ENCODE measurements around the gene SMG7.

SMG7 gene

DNA sequence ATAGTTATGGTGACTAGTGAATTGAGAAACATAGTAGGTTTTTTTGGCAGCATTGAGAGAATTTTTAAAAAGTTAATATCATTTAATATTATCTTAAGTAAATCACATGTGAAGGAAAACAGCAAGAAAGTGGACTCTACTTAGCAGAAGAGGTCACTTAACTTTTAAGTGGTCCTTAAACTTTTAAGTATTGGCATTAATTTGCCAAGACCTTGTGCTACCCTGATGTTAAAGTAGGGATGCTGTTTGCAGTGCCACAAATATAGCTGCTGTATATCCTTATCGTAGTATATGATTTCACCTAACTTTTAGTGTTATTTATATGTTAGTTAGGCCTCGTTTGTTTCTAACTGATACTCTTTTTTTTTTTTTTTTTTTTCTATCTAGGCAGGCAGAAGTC lies 40.2 kb downstream of the SMG7 start:
- DNase-seq (ENCODE audit: low read depth in 2 of 2), result no peak

DNA sequence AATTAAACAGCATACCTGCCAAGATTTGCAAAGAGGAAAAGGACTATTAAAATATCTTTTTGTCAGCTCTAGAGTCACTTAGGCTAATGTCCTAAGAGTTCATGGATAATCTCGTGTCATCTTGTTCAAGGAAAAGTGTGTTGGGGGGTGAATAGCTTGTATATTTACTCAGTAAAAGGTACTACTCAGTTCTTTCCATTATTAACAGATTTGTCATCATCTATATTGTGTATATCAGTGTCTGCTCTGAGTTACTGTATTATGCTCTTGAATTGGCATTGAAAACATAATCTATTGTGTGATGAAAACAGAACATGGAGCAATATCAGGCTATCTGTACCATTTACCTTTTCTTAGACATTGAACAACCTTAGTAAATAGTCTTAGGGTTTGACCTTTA lies 41.9 kb downstream of the SMG7 start:
- no peak for DNase-seq (ENCODE audit: low read depth in 2 of 2)

DNA sequence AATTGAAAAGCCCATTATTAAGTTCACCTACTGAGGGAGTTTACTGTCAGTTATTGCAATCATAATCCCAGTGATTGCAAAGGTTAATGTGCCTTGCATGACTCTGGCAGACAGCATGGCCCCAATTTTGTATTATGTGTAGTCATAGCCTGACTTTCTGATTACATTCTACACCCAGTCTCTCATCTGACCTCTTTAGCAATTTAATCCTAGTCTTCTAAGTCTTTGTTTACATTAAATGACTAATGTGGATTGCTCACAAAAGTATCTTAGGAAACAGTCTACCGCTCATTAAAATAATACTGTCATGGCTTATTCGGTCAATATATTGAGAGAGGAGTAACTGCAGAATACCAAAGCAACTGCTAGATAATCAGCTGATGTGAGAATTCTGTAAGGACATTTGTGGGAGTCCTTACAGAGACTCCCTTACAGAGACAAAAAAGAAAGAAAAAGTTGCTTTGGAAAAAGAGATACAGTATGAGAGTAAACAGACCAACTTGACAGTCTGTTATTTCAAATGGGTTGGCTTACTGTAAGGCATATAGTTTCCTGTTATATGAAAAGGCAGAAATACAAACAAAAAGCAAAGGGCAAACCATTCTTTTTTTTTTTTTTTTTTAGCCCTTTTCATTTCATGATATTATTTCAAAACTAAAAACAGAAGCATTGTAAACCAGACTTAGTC lies 42.8 kb downstream of the SMG7 start:
- DNase-seq (ENCODE audit: low read depth in 2 of 2), result no peak

- no peak for DNase-seq (ENCODE audit: low read depth in 2 of 2)
Observed at GRCh38 chr1:183516725-183517124, 44.4 kb downstream of the SMG7 start.

- DNase-seq (ENCODE audit: low read depth in 2 of 2), result no peak
Observed at GRCh38 chr1:183517401-183517800, 45.1 kb downstream of the SMG7 start.

GRCh38 chr1:183520379-183520778 lies 48.1 kb downstream of the SMG7 start:
- DNase-seq (ENCODE audit: low read depth in 2 of 2), result no peak

DNA sequence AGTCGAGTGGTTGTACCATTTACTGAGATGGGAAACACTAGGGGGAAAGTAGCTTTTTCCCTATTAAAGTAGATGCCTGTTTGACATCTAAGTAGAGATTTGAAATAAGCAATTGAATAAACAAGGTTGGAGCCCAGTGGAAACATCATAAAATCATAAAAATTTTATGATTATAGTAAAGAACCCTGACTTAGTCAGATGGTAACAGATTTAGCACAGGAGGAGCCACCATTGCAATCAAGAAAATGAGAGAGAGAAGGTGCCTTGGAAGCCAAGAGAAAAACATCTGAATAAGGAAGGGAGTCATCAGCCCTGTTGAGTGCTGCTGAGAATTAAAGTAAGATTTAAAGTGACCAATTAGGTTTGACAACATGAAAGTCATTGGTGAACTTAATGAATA lies 49.8 kb downstream of the SMG7 start:
- DNase-seq (ENCODE audit: low read depth in 2 of 2), result no peak

GRCh38 chr1:183528577-183528976 lies 56.3 kb downstream of the SMG7 start:
- DNase-seq (ENCODE audit: low read depth in 2 of 2), result no peak

DNA sequence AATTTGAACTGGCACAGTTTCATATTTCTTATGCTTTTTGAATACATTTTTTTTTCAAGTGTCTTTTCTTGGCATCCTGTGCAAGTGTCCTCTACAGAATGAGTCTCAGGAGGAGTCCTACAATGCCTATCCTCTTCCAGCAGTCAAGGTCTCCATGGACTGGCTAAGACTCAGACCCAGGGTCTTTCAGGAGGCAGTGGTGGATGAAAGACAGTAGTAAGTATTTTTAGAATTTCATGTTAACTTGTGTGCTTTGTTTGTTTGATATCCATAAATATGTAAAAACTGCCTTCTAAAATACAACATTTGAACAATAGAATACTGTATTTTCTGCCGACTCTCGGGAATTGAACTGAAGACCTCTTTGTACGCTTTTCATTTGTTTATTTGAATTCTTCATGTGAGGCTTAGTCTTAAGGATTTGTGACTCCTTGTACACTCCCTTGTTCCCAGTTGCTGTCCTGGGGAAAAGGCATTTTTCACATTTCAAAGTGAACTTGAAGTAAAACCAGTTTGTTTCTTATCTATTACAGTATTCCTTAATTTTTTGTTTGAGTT lies 61.4 kb downstream of the SMG7 start:
- no peak for DNase-seq (ENCODE audit: low read depth in 2 of 2)

DNA sequence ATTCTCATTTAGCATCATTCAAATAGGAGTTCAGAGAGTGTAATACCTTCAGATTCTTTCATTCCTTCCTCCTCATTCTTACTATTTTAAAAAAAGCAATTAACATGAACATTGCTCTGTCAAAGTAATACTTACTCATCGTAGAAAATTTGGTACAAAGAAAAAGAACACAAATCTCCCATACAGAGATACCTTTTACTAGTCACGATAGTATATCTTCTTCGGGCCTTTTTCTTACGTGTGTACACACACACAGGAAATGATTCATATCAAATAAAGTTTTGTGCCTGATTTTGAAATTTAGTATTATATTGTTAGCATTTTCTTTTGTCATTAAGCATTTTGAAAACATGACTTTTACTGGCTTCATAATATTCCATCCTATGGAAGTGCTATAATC lies 65.1 kb downstream of the SMG7 start:
- DNase-seq (ENCODE audit: low read depth in 2 of 2), result no peak

DNA sequence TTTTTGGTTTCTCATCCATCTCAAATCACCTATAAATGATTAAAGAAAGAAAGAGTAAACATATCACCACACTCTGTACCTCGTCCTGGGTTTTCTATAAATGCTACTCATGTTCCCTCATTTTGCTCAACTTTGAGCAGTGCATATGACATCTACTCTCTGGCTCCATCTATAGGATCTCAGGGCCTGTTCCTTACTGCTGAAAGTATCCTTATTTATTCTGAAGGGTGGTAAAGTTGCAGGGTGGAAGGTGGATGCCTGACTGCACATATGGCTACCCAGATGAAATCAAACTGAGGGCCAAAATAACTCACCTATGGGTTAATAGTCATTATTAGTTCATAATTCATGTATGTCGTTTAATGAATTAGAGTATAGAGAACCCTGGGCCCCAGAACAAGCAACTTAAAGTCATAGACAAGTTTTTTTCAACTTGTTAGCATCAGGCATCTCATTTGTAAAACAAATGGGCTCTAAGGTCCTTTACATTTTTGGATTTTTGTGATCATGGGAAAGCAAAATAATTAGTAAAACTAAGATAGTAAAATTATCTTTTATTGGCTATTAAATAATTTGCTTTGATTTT lies 71.4 kb downstream of the SMG7 start:
- DNase-seq (ENCODE audit: low read depth in 2 of 2), result no peak

DNA sequence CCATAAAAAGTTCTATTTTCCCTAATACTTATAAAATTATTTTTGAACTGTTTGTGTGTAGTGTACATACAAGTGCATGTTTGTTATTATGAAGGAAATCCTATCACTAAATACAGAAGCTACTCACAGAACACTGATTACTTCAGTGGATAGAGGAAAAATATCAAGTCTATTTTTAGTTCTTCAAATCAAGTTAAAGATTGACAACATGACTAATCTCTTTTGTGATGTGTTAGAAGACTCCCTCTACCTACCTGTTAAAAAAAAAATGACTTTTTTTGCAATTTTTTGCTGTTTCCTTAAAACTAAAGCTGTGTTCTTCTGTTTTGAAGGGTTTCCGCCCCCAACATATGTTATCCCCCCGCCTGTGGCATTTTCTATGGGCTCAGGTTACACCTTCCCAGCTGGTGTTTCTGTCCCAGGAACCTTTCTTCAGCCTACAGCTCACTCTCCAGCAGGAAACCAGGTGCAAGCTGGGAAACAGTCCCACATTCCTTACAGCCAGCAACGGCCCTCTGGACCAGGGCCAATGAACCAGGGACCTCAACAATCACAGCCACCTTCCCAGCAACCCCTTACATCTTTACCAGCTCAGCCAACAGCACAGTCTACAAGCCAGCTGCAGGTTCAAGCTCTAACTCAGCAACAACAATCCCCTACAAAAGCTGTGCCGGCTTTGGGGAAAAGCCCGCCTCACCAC lies 72.4 kb downstream of the SMG7 start:
- DNase-seq (ENCODE audit: low read depth in 2 of 2), result no peak

DNA sequence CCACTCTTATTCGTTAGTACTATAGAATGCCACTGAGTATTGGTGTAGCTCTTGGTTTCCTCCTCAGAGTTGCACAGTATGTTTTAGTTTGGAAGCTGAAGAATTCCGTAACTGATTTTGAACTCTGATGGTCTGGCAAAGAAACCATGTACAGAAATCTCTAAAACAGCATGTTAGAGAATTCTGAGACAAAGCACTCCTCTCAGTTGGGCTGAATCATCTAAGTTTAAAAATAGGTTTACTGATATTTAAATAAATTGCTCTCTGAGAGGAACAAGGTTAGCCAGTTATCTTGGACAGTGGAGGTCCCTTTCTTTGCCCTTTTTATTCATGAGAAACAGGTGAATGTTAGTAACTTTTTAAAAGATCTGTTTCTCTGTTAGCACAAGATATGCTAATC lies 74.1 kb downstream of the SMG7 start:
- no peak for DNase-seq (ENCODE audit: low read depth in 2 of 2)

DNA sequence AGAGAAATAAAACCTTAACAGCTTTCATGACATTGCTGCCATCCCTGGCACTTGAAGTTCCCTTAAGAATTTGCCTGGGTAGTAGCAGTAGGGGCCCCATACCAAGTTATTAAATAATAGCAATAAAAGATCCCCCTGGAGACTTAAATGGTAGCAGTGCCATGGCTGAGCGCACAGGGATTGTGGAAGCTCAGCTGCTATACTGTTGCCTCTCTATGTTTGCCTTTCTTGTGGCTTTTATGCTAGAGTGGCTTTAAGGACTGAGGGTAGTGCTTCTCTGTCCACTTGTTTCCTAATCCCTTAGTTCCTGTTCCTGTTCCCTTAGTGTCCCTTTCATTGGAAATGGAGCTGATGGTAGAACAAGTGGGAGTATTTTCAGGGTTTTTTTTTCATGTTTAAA lies 75.8 kb downstream of the SMG7 start:
- DNase-seq (ENCODE audit: low read depth in 2 of 2), result no peak

GRCh38 chr1:183550915-183551314 lies 78.6 kb downstream of the SMG7 start:
- DNase-seq (ENCODE audit: low read depth in 2 of 2), result no peak

DNA sequence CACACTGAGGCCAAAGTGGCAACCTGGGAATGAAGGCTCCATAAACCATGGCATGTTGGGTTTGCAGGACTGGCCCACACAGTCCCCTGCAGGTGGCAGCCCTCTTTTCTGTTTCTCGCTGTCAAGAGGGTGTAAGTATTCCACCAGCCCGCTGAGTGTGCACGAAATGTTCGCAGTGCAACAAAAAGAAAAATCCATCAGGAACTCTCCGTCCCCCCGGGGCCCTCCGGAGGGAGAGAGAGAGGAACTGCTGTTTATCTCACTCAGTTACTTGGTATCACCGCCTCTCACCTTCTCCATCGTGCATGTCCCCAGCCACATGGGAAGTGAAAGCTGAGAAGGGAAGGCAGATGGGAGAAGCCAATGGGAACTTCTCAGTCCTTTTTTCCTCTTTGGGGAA lies 79.6 kb downstream of the SMG7 start:
- DNase-seq (ENCODE audit: low read depth in 2 of 2), result no peak

DNA sequence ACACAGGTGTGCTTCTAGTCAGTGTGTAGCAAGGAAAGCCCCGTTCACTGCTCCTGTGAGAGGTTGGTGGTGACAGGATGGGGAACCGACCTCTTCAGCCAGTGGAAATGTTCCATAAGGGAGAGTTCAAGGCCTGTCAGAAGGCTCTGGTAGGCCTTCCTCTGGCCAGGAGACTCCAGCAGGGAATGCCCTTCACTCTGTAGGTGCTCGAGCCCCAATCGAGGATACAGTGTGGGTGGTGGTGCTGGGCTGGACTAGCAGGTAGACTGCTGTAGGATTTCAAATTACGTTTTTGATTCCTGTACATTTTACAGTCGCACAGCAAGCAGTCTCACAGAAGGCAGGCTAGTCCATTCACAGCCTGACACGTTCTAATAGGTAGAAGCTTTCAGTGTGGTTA lies 80.1 kb downstream of the SMG7 start:
- no peak for DNase-seq (ENCODE audit: low read depth in 2 of 2)

DNA sequence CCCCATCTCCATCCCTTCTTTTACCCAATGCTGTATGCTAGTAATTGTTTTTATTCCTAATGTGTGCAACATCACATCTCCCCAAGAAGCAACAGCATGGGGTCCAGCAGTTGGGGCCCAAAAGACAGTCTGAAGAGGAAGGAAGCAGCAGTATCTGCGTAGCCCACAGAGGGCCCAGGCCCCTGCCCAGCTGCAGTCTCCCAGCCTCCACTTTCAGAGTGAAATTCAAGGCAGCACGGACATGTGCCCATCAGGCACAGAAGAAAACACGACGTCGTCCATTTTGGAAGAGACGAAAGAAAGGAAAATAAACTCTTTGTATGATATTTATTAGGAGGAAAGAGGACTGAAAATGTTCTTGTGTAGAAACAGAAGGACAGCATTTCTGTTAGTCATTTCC lies 80.6 kb downstream of the SMG7 start:
- no peak for DNase-seq (ENCODE audit: low read depth in 2 of 2)

- DNase-seq (ENCODE audit: low read depth in 2 of 2), result no peak
Observed at GRCh38 chr1:183553331-183553730, 81.0 kb downstream of the SMG7 start.

DNA sequence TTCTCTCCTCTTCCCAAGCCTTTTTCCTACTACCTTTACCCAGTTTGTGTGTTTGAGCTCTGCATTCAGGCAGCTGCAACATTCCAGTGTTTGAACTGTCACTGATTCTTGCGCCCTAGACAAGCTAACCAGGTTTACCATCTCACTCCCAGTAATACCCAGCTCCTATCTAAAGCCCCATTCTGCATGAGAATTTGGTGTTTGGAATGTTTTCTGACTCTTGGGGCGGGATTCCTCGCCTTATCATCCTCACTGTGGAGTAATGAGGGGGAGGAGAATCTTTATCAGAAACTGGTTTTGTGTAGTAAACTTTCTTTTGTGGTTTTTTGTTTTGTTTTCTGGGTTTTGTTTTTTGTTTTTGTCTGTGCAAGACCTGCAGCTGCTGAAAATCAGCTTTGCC lies 81.5 kb downstream of the SMG7 start:
- DNase-seq (ENCODE audit: low read depth in 2 of 2), result no peak

GRCh38 chr1:183554577-183554976 lies 82.3 kb downstream of the SMG7 start:
- no peak for DNase-seq (ENCODE audit: low read depth in 2 of 2)

DNA sequence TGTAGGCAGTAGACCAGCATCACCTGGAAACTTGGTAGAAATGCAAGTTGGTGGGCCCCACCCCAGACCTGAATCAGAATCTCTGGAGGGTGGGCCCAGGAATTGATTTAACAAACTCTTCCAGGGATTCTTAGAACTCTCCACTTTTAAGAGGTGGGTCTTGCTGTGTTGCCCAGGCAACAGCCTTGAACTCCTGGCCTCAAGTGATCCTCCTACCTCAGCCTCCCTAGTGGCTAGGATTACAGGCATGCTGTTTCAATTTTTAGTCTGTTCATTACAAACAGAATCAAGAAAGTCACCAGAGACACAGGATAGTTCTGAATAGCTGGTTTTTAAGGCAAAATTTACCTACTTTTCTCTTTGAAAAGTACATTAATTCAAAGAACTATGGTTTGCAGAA lies 86.8 kb downstream of the SMG7 start:
- DNase-seq (ENCODE audit: low read depth in 2 of 2), result no peak

- no peak for DNase-seq (ENCODE audit: low read depth in 2 of 2)
Observed at GRCh38 chr1:183562701-183563100, 90.4 kb downstream of the SMG7 start.

Data from stimulated activated CD8-positive, alpha-beta memory T cell treated with anti-CD3 and anti-CD28 coated beads, Interleukin-7, amount 100 ng/mL, for 4 hours (primary cell).